ENCODE results near the gene NBAS. TPM values are rescaled to one million over a fixed set of nuclear protein-coding genes. Genes with fewer than 3 reads are reported as not detected.

Gene NBAS
- total and polyA plus RNA-seq, 2 of the 13 experiments (the other 11 are each of a cell fraction or from before 2014, with no cell fraction given): 33.6 to 58.7 TPM

DNA sequence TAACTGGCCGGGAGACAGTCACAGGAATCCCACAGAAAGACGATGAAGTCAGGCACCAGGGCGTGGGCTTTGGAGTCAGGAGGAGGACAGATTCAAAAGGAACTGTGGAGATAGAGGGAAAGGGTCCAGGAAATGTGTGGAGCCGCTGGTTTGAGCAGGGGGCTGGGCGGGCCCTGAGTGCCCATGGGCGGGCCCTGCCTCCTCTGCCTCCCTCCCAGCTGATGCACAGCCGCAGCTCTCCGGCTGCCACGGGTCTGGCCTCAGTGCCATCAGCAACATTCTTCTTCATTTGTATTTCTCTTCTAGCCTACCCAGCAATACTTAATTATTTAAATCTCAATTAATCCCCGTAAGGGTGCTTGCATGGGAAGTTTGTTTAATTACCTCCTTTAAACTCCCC lies 432.3 kb downstream of the NBAS start:
- Histone ChIP-seq H3K4me2 (ENCODE audit: low read depth, low read length) (no peak overlapping the region), H3K36me3 (replicated peaks in 1 of 2; ENCODE audit: control insufficient read depth in 1 of 2, insufficient read depth in 2 of 2, low read length in 2 of 2) (no peaks in the 10 kb centered on the region), H4K20me1 (ENCODE audit: insufficient read depth, low read length) (no peaks in the 10 kb centered on the region), H3K4me3 (replicated peaks in 1 of 3; ENCODE audit: insufficient read depth in 1 of 3, low read depth in 2 of 3, low read length in 3 of 3) (no peak overlapping the region), H3K27ac (ENCODE audit: extremely low read length, insufficient read depth, low read length) (no peak overlapping the region), H3K27me3 (ENCODE audit: control insufficient read depth in 1 of 2, insufficient read depth in 2 of 2, low read length in 2 of 2) (peaks cover 0 to 32% of the 10 kb centered on the region in 2 experiments; a peak in 3 of 5 replicates), H3K79me2 (ENCODE audit: insufficient read depth, low read length) (no peaks in the 10 kb centered on the region), H2AFZ (ENCODE audit: low read length) (no peak overlapping the region), H3K4me1 (ENCODE audit: insufficient read depth, low read length) (no peaks in the 10 kb centered on the region), H3K9me3 (ENCODE audit: low read length) (no peaks in the 10 kb centered on the region), H3K9ac (ENCODE audit: insufficient read depth, low read depth, low read length) (no peak overlapping the region)
- no TSS peak for BruUV-seq (replicated peaks)
- FAIRE-seq (no peak), DNase-seq (ENCODE audit: low spot score) (no peak), ATAC-seq (no peak)
- intact Hi-C loops (cut with micrococcal nuclease; ENCODE audit: unreplicated experiment) (no loop called here), in situ Hi-C loops (cut with HindIII; ENCODE audit: extremely low pct_ligation_motif_present, low pct_unique_long_range_greater_than_20kb) (no loop called here)
- ChIA-PET CTCF (ENCODE audit: low intra/inter-chr PET ratio, low total read pairs) (no interaction called here), POLR2A (no interaction called here)
- 41% methylated on average over 10 of the region's 10 CpGs for WGBS (ENCODE audit: low lambda C conversion rate)
- TF ChIP-seq, protein P1, sequence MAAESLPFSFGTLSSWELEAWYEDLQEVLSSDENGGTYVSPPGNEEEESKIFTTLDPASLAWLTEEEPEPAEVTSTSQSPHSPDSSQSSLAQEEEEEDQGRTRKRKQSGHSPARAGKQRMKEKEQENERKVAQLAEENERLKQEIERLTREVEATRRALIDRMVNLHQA (CRISPR knock-in tag; IDR thresholded peaks at IDR 0.05): no peak
- TF ChIP-seq, protein P2, sequence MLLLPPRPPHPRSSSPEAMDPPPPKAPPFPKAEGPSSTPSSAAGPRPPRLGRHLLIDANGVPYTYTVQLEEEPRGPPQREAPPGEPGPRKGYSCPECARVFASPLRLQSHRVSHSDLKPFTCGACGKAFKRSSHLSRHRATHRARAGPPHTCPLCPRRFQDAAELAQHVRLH (CRISPR knock-in tag; IDR thresholded peaks at IDR 0.05; ENCODE audit: borderline replicate concordance, low read depth): no peak
- TF ChIP-seq DMTF1 (CRISPR knock-in tag; IDR thresholded peaks at IDR 0.05): no peak
- TF ChIP-seq ZNF777 (CRISPR knock-in tag; IDR thresholded peaks at IDR 0.05): no peak
- no peak for TF ChIP-seq GATAD2A (CRISPR knock-in tag; IDR thresholded peaks at IDR 0.05)
- TF ChIP-seq SRSF9 (IDR thresholded peaks at IDR 0.05; ENCODE audit: borderline replicate concordance, insufficient read depth, low read depth, low read length, poor library complexity, severe bottlenecking): no peak

All from HepG2 (cell line).